HG03439 (cell line): Measurements from ENCODE around the gene PAK2.
"Not testable (repeated sequence)": the region's sequence is repeated elsewhere in the genome, so short reads cannot be mapped to it uniquely, and the experiment has no call there.

Experiments
- ATAC-seq: cut with Tn5 transposase; IDR thresholded peaks from one replicate; pipeline ENCODE4 v1.9.1; 2021; ENCODE audit warnings: mild to moderate bottlenecking, moderate library complexity; ENCODE audit not compliant: unreplicated experiment

Gene PAK2

GRCh38 chr3:196735751-196736150 lies 3.9 kb upstream of the PAK2 start:
- ATAC-seq: no peak

DNA sequence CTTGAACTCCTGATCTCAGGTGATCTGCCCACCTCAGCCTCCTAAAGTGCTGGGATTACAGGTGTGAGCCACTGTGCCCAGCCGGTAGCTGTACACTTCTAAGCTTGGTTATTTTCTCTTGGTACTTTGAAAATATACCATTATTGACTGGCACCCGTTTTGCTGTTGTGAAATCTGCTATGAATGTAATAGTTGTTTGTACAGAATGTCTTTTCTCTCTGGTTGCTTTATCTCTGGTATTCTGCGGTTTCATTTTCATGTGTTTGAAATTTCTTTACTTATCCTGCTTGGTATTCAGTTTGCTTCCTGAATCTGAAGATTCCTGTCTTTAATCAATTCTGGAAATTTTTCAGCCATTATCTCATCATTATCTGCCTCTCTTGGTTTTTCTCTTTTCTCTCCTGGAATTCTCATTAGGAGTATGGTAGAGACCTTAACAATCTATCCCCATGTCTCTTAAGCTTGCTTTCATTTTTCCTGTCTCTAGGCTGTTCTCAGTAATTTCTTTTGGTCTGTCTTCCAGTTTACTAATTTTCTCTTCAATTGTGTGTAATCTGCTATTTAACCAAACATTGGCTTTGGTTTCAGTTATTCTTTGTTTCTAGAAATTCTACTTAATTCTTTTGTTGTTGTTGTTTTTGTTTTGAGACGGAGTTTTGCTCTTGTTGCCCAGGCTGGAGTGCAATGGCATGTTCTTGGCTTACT lies 2.8 kb upstream of the PAK2 start:
- ATAC-seq: no peak

DNA sequence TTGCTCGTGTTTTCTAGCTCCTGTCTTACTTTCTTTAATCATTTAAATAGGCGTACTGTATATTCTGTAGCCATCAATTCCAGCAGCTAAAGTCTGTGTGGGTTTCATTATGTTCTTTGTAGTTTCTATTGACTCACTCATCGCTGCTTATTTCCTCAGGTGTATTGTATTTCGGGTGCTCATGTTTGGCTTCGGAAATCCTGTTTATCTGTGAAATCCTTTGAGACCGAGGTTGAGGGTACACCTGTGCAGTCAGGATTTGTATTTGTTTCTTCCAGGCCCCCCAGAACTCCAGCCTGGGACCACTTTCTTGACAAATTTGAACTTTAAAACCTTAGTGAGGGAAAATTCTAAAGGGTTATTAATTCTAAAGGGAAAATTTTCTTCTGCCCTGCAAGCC lies 2.0 kb upstream of the PAK2 start:
- ATAC-seq: no peak

- ATAC-seq: peak; percentile 3
Observed at GRCh38 chr3:196740481-196741248, 1.0 kb downstream of the PAK2 start.

- ATAC-seq: no peak
Observed at GRCh38 chr3:196741249-196741889, 1.7 kb downstream of the PAK2 start.

- ATAC-seq: not testable (repeated sequence)
Observed at GRCh38 chr3:196743569-196743968, 3.9 kb downstream of the PAK2 start.

DNA sequence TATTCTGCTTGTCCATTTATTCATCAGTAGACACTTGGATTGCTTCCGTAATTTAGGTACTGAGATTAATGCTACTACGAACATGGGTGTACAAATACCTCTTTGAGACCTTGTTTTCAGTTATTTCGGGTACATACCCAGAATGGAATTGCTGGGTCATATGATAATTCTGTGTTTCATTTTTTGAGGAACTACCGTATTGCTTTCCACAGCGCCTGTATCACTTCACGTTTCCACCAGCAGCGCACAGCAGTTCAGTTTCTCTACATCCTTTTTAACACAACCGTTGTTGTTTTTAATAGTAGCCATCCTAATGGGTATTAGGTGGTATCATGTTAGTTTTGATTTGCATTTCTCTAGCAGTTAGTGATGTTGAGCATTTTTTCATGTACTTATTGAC lies 9.5 kb downstream of the PAK2 start:
- ATAC-seq: no peak

GRCh38 chr3:196753201-196753600 lies 13.5 kb downstream of the PAK2 start:
- no peak for ATAC-seq

- no peak for ATAC-seq
Observed at GRCh38 chr3:196754091-196754981, 14.7 kb downstream of the PAK2 start.

GRCh38 chr3:196756732-196757131 lies 17.1 kb downstream of the PAK2 start:
- no peak for ATAC-seq

DNA sequence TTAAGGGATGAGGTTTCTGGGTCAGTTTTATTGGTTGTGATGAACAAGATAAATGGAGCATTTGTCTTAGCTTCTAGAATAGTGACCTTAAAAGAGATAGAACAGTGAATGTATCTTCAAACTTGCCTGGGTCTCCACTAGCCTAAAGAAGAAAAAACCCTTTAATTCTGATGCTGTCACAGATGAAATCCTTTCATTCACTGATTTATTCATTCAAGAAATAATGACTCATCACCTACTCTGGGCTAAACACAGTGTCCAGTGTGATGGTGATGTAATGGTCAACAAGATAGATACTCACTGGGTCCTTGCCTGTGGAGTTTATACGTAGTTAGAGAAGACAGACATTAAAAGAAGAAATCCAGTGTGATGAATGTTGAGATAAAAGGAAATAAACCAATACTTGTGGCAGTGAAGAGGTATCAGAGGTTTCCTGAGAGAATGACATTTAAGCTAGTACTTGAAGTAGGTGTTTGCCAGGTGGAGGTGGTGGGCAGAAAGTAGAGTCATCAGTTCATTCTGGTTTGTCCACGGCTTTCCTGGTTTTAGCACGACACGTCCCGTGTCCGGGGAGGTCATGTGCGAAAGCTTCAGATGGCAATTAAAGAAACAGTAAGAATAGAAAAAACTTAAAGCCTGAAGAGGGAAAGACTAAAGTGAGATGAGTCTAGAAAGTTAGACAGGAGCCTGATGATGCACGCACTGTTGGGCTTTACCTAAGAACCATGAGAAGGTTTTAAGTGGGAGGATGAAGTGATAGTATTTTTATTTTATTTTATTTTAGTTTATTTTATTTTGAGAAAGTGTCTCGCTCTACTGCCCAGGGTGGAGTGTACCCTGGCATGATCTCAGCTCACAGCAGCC lies 18.5 kb downstream of the PAK2 start:
- no peak for ATAC-seq

DNA sequence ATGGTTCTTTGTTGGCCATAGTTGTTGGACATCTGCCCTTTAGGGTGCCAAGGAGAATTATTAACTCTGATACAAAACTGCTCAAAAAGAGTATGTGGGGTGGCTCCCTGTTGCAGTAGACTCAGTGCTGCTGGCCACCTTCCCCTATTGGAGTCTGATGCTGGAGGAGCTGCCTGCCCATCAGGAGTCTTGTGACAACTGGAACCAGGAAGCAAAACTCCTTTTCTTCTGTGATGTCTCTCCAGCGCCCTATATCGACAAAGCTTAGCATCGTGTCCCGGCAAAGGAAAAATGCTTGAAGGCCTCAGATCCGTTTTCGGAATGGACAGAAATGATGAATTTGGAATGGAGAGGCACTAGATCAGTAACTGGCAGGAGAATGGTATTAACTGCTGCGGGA lies 23.5 kb downstream of the PAK2 start:
- no peak for ATAC-seq

- ATAC-seq: no peak
Observed at GRCh38 chr3:196765454-196765853, 25.8 kb downstream of the PAK2 start.

GRCh38 chr3:196771067-196771466 lies 31.4 kb downstream of the PAK2 start:
- no peak for ATAC-seq

DNA sequence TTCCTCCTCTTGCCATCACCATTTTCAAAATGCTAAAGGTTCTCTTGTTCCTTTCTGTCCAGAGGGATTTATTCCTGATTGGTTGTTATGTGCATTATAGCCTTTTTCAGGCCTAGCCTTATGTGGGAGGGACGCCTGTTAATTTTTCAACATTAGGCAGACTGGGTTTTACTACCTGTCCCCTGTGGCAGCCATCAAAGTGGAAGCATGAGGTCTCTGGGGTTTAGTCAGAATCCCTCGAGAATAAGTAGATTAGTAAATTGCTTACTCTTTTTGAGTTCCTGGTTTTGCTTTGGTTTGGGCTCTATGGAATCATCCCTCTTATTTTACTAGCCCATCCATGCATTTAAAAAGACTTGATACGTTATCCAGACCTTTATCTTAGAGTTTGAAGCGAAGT lies 32.4 kb downstream of the PAK2 start:
- ATAC-seq: no peak

- no peak for ATAC-seq
Observed at GRCh38 chr3:196772897-196773296, 33.2 kb downstream of the PAK2 start.

- ATAC-seq: no peak
Observed at GRCh38 chr3:196774191-196774820, 34.6 kb downstream of the PAK2 start.

- ATAC-seq: no peak
Observed at GRCh38 chr3:196774848-196775422, 35.3 kb downstream of the PAK2 start.

DNA sequence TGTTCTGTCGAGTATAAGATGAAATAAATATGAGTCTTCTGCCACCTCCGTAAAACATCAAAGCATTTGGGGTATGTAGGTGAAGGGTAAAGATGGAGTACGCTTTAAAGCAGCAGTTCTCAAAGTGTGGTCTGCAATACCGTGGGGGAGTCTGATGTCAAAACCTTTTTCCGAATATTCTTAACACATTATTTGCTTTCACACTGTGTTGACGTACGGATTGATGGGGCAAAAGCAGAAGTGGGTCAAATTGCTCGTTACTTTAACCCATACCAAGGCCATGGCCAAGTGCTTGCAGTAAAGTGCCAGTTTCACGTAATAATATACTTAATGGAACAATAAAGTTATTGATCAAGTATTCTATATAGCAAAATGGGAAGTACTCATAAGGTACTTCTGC lies 36.3 kb downstream of the PAK2 start:
- no peak for ATAC-seq
